Measurements from ENCODE around the gene HACD3. TPM values are rescaled to one million over a fixed set of nuclear protein-coding genes. Genes with fewer than 3 reads are reported as not detected.

The HACD3 gene
- total RNA-seq, 1 experiment from 2014 or later, result 133 TPM

DNA sequence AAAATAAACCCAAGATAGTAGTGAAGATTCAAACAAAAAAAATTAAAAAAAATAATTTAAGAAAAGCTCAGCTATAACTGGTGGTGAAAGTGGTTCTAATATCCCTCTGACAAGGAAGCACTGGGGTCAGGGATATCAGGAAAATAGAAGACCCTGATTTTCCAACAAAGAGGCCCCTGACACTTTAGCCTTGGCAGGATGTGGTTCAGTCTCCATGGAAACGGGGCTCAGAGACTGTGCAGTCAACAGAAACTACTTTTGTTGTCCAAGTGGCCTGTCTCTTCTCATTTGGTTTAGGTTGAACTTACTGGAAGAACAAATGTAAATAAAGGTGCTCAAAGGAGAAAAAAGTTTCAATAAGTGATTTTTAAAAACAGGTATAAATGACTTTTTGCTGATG lies 53.4 kb downstream of the HACD3 start:
- H3K4me1 Mint-ChIP-seq, result peaks cover 0 to 18% of the 10 kb centered on the region in 2 experiments; a peak in 2 of 4 replicates

More for the DNA sequence above, 53.4 kb downstream of the HACD3 start:
- H2BK20ac ChIP-seq (ENCODE audit: low read depth, low read length, poor library complexity, severe bottlenecking), result no peak overlapping the region
- no peak overlapping the region for H2BK120ac ChIP-seq (ENCODE audit: low read depth, low read length, poor library complexity, severe bottlenecking)
- no peak overlapping the region for H3K56ac ChIP-seq (ENCODE audit: insufficient read length, low read depth, low read length)
- no peak overlapping the region for H4K91ac ChIP-seq (ENCODE audit: insufficient read length, low read depth, low read length)
- no peaks in the 10 kb centered on the region for H3K9me3 Mint-ChIP-seq
- H3K23me2 ChIP-seq (ENCODE audit: insufficient read length, low read depth, low read length, poor library complexity, severe bottlenecking), result no peaks in the 10 kb centered on the region
- H3K27me3 ChIP-seq (ENCODE audit: insufficient read depth, low read length), result no peaks in the 10 kb centered on the region
- H4K5ac ChIP-seq (ENCODE audit: insufficient read length, low read depth, low read length), result no peak overlapping the region
- no peak overlapping the region for H3K23ac ChIP-seq (ENCODE audit: insufficient read length, low read depth, low read length)
- H3T11ph ChIP-seq (ENCODE audit: low read length), result no peak overlapping the region
- H3K4ac ChIP-seq (ENCODE audit: low read depth, low read length), result no peak overlapping the region
- H2BK15ac ChIP-seq (ENCODE audit: low read depth, low read length), result no peak overlapping the region
- no peak overlapping the region for H2AK5ac ChIP-seq (ENCODE audit: insufficient read length, low read length)
- peaks cover 10 to 73% (median 56%) of the 10 kb centered on the region in 3 experiments; a peak in 6 of 7 replicates for H3K36me3 Mint-ChIP-seq (ENCODE audit: insufficient read depth in 1 of 3, low read depth in 3 of 3)
- no peaks in the 10 kb centered on the region for H3K9me3 ChIP-seq (ENCODE audit: control insufficient read depth, low read depth, low read length)
- H3K14ac ChIP-seq (ENCODE audit: insufficient read depth, low read length), result no peak overlapping the region
- no CpG with 5 or more reads among the region's 1 CpG for WGBS (ENCODE audit: extremely low coverage, insufficient read length, low lambda C conversion rate)
- no peaks in the 10 kb centered on the region for H4K20me1 ChIP-seq (ENCODE audit: control insufficient read depth, insufficient read depth, insufficient read length)
- no peak for DNase-seq
- H4K8ac ChIP-seq (replicated peaks; ENCODE audit: insufficient read length, low read depth, low read length), result no peak overlapping the region
- H3K79me1 ChIP-seq (ENCODE audit: insufficient read depth, low read depth, low read length, poor library complexity, severe bottlenecking), result no peaks in the 10 kb centered on the region
- no peaks in the 10 kb centered on the region for H3K27me3 Mint-ChIP-seq (ENCODE audit: low read depth)
- no peak overlapping the region for H3K9ac ChIP-seq (ENCODE audit: extremely low read depth, insufficient read length, low read length)
- H2BK5ac ChIP-seq (ENCODE audit: insufficient read length, low read length), result no peak overlapping the region
- H3K4me2 ChIP-seq (ENCODE audit: insufficient read depth, insufficient read length, low read length), result no peak overlapping the region
- H3K27ac ChIP-seq (ENCODE audit: insufficient read length, low read depth, low read length), result no peak overlapping the region
- no peak overlapping the region for H3K4me3 Mint-ChIP-seq
- H2BK12ac ChIP-seq (ENCODE audit: insufficient read length, low read depth, low read length), result no peak overlapping the region
- 0 out of 2 replicates have a peak, but pooled peaks cover 3% of the 10 kb centered on the region for H3K4me1 ChIP-seq (ENCODE audit: insufficient read depth, low read length)
- no peak for TF ChIP-seq CTCF (conservative IDR thresholded peaks at IDR 0.05)
- H3K18ac ChIP-seq (ENCODE audit: insufficient read length, low read depth, low read length), result no peak overlapping the region
- no peak overlapping the region for H2AFZ ChIP-seq (ENCODE audit: low read length)
- H3K79me2 ChIP-seq (ENCODE audit: insufficient read depth, low read length), result no peaks in the 10 kb centered on the region
- no peak overlapping the region for H3K27ac Mint-ChIP-seq

All from H9 (cell line).